SU-DHL-6 (cell line): ENCODE data around the gene NOP14.
"Not testable (repeated sequence)": the region's sequence is repeated elsewhere in the genome, so short reads cannot be mapped to it uniquely, and the experiment has no call there.

Source experiments
- EZH2phosphoT487 ChIP-seq: fragments of 200-600 bp; sonication (generic), shearing (Covaris generic); conservative IDR thresholded peaks from 2 replicates; pipeline ENCODE4 v1.6.1; 2018; ENCODE audit warnings: mild to moderate bottlenecking, antibody characterized with exemption, low read length, moderate library complexity, mixed read lengths
- TF ChIP-seq, protein P1 (sequence below): fragments of 200-600 bp; sonication (generic); IDR thresholded peaks from one replicate; pipeline ENCODE4 v1.5.1; 2017; ENCODE audit warnings: antibody characterized with exemption, mild to moderate bottlenecking, low read length, moderate library complexity; ENCODE audit not compliant: insufficient read depth, poor library complexity, severe bottlenecking

DNA sequence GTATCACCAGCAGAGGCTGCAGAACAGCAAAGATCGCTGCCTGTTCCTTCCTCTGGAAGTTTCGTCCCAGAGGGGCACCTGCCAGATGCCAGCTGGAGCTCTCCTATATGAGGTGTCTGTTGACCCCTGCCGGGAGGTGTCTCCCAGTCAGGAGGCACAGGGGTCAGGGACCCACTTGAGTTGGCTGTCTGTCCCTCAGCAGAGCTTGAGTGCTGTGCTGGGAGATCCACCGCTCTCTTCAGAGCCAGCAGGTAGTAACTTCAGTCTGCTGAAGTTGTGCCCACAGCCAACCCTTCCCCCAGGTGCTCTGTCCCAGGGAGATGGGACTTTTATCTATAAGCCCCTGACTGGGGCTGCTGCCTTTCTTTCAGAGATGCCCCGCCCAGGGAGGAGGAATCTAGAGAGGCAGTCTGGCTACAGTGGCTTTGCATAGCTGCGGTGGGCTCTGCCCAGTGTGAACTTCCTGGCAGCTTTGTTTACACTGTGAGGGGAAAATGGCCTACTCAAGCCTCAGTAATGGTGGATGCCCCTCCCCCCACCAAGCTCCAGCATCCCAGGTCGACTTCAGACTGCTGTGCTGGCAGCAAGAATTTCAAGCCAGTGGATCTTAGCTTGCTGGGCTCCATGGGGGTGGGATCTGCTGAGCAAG lies 40.6 kb downstream of the NOP14 start:
- TF ChIP-seq, protein P1, sequence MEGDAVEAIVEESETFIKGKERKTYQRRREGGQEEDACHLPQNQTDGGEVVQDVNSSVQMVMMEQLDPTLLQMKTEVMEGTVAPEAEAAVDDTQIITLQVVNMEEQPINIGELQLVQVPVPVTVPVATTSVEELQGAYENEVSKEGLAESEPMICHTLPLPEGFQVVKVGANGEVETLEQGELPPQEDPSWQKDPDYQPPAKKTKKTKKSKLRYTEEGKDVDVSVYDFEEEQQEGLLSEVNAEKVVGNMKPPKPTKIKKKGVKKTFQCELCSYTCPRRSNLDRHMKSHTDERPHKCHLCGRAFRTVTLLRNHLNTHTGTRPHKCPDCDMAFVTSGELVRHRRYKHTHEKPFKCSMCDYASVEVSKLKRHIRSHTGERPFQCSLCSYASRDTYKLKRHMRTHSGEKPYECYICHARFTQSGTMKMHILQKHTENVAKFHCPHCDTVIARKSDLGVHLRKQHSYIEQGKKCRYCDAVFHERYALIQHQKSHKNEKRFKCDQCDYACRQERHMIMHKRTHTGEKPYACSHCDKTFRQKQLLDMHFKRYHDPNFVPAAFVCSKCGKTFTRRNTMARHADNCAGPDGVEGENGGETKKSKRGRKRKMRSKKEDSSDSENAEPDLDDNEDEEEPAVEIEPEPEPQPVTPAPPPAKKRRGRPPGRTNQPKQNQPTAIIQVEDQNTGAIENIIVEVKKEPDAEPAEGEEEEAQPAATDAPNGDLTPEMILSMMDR: not testable (repeated sequence)
- not testable (repeated sequence) for TF ChIP-seq EZH2phosphoT487
